BLaER1 treated with 17β-estradiol and CSF1 and Interleukin-3, amounts not matched to agents 10 nM and 100 nM (cell line): ENCODE results near the gene EHHADH.

Source experiments
- H3K27ac ChIP-seq, 11 experiments: shearing (Covaris generic); formaldehyde crosslinking; 2 replicates each; pipeline ENCODE4 v1.8.1; 2022
- H3K27me3 ChIP-seq, 11 experiments: shearing (Covaris generic); formaldehyde crosslinking; 2 replicates each; pipeline ENCODE4 v1.8.1; 2022
- H3K36me3 ChIP-seq, 11 experiments: shearing (Covaris generic); formaldehyde crosslinking; 2 replicates each; pipeline ENCODE4 v1.8.1; 2022
- H3K4me1 ChIP-seq, 10 experiments: shearing (Covaris generic); formaldehyde crosslinking; 2 replicates each; pipeline ENCODE4 v1.8.1; 2022
- H3K4me2 ChIP-seq, 11 experiments: shearing (Covaris generic); formaldehyde crosslinking; 2 replicates each; pipeline ENCODE4 v1.8.1; 2022
- H3K4me3 ChIP-seq, 10 experiments: shearing (Covaris generic); formaldehyde crosslinking; 2 replicates each; pipeline ENCODE4 v1.8.1; 2022
- H3K9ac ChIP-seq, 11 experiments: shearing (Covaris generic); formaldehyde crosslinking; 2 replicates each; pipeline ENCODE4 v1.8.1; 2022
- H3K9me3 ChIP-seq, 11 experiments: shearing (Covaris generic); formaldehyde crosslinking; replicated peaks in 1 of 11; 2 replicates each; pipeline ENCODE4 v1.8.1; 2022
- H4K20me1 ChIP-seq, 11 experiments: shearing (Covaris generic); formaldehyde crosslinking; 2 replicates each; pipeline ENCODE4 v1.8.1; 2022
- Cebpa-rat ChIP-seq, 11 experiments: shearing (Covaris generic); IDR thresholded peaks; 2 replicates each; pipeline ENCODE4 v1.8.1; 2022

EHHADH gene

GRCh38 chr3:185279587-185280138 lies 25.8 kb upstream of the EHHADH start:
- Histone ChIP-seq H3K27ac (no peak overlapping the region), H3K9ac (no peak overlapping the region), H4K20me1 (no peaks in the 10 kb centered on the region), H3K4me2 (no peak overlapping the region), H3K4me3 (no peak overlapping the region), H3K36me3 (no peaks in the 10 kb centered on the region), H3K9me3 (peaks cover 0 to 9% (median 6%) of the 10 kb centered on the region in 11 experiments; a peak in 8 of 22 replicates), H3K27me3 (no peaks in the 10 kb centered on the region), H3K4me1 (peaks cover 0 to 8% (median 0%) of the 10 kb centered on the region in 10 experiments; a peak in 3 of 20 replicates)
- no peak for TF ChIP-seq Cebpa-rat (IDR thresholded peaks at IDR 0.05)

- H3K36me3 ChIP-seq = no peaks in the 10 kb centered on the region
- H3K4me1 ChIP-seq = peaks cover 0 to 8% (median 0%) of the 10 kb centered on the region in 10 experiments; a peak in 3 of 20 replicates
- H4K20me1 ChIP-seq = no peaks in the 10 kb centered on the region
- TF ChIP-seq Cebpa-rat (IDR thresholded peaks at IDR 0.05) = no peak
- no peaks in the 10 kb centered on the region for H3K27me3 ChIP-seq
- no peak overlapping the region for H3K4me3 ChIP-seq
- no peak overlapping the region for H3K9ac ChIP-seq
- H3K9me3 ChIP-seq = no peaks in the 10 kb centered on the region
- no peak overlapping the region for H3K4me2 ChIP-seq
- H3K27ac ChIP-seq = no peak overlapping the region
Observed at GRCh38 chr3:185276415-185276814, 22.6 kb upstream of the EHHADH start.

DNA sequence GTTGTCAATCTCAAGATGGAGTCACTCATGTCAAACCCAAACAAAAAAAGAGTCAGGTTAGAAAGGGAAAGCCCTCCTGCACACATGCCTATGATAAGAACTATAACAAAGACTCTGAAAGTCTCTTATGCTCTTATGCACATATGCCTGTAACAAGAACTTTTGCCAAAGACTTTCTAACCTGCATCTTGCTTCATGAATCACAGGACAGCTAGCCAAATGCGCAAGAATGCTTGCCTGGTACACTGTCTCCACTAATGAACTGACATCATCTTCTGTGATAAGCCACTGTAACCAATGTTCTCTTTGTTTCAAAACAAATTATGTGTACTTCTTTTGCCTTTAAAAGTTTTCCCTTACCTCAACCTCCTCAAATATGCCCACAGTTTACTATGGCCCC lies 18.2 kb upstream of the EHHADH start:
- H3K9ac ChIP-seq = no peak overlapping the region
- no peaks in the 10 kb centered on the region for H4K20me1 ChIP-seq
- no peaks in the 10 kb centered on the region for H3K36me3 ChIP-seq
- H3K27me3 ChIP-seq = no peaks in the 10 kb centered on the region
- no peak overlapping the region for H3K4me2 ChIP-seq
- H3K9me3 ChIP-seq = no peaks in the 10 kb centered on the region
- no peaks in the 10 kb centered on the region for H3K4me1 ChIP-seq
- no peak for TF ChIP-seq Cebpa-rat (IDR thresholded peaks at IDR 0.05)
- H3K27ac ChIP-seq = no peak overlapping the region
- no peak overlapping the region for H3K4me3 ChIP-seq

- Histone ChIP-seq H3K36me3 (no peaks in the 10 kb centered on the region), H3K4me2 (no peak overlapping the region), H3K27ac (no peak overlapping the region), H3K9ac (no peak overlapping the region), H4K20me1 (no peaks in the 10 kb centered on the region), H3K4me1 (no peaks in the 10 kb centered on the region), H3K27me3 (no peaks in the 10 kb centered on the region), H3K9me3 (no peaks in the 10 kb centered on the region), H3K4me3 (no peak overlapping the region)
- no peak for TF ChIP-seq Cebpa-rat (IDR thresholded peaks at IDR 0.05)
Observed at GRCh38 chr3:185270956-185271332, 17.1 kb upstream of the EHHADH start.

DNA sequence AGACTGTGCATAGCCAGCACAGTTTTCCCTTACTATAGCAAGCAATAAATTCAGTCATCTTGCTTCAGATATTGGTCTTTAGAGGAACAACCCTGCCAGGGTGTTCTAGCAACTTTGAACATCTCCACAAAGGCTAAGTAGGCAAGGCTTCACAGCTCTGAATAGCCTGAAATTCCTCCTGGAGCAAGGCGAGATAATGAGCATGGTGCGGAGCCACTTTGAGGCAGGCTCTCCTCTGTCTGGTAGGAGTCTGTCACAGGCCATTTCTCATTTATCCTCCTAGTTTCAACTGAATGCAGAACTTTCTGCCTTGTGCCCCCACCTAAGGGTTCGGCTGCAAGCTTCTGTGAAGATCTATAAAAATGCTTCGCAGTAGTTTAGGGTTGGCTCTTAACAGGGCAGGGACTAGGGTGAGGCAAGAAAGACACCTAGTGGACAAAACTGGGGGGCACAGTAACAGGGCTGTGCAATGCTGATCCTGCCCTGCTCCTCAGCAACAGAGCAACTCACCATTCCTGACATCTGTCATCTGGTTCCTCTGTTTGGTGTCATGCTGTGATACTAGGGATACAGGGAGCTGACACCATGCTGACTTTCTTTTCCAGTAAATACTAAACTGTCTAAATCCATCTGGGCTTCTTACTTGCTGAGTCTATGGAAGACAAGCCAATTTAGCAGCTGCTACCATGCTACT lies 16.6 kb upstream of the EHHADH start:
- no peak for TF ChIP-seq Cebpa-rat (IDR thresholded peaks at IDR 0.05)
- no peak overlapping the region for H3K27ac ChIP-seq
- no peak overlapping the region for H3K4me3 ChIP-seq

GRCh38 chr3:185268194-185268962 lies 14.5 kb upstream of the EHHADH start:
- Histone ChIP-seq H3K36me3 (no peaks in the 10 kb centered on the region), H3K9me3 (no peaks in the 10 kb centered on the region), H3K4me1 (peaks cover 0 to 7% (median 0%) of the 10 kb centered on the region in 10 experiments; a peak in 5 of 20 replicates), H3K4me3 (no peak overlapping the region), H3K9ac (no peak overlapping the region), H3K4me2 (no peak overlapping the region), H3K27me3 (no peaks in the 10 kb centered on the region), H4K20me1 (no peaks in the 10 kb centered on the region), H3K27ac (no peak overlapping the region)
- no peak for TF ChIP-seq Cebpa-rat (IDR thresholded peaks at IDR 0.05)

More for the DNA sequence above, 16.6 kb upstream of the EHHADH start:
- H3K36me3 ChIP-seq = no peaks in the 10 kb centered on the region
- no peaks in the 10 kb centered on the region for H3K27me3 ChIP-seq
- H4K20me1 ChIP-seq = no peaks in the 10 kb centered on the region
- no peak overlapping the region for H3K9ac ChIP-seq
- H3K9me3 ChIP-seq = no peaks in the 10 kb centered on the region
- no peaks in the 10 kb centered on the region for H3K4me1 ChIP-seq
- H3K4me2 ChIP-seq = no peak overlapping the region

GRCh38 chr3:185267193-185267592 lies 13.3 kb upstream of the EHHADH start:
- Histone ChIP-seq H3K27me3 (no peaks in the 10 kb centered on the region), H3K27ac (no peak overlapping the region), H3K9ac (no peak overlapping the region), H3K4me3 (no peak overlapping the region), H4K20me1 (no peaks in the 10 kb centered on the region), H3K36me3 (no peaks in the 10 kb centered on the region), H3K9me3 (no peaks in the 10 kb centered on the region), H3K4me2 (no peak overlapping the region), H3K4me1 (peaks cover 0 to 12% (median 0%) of the 10 kb centered on the region in 10 experiments; a peak in 5 of 20 replicates)
- no peak for TF ChIP-seq Cebpa-rat (IDR thresholded peaks at IDR 0.05)

DNA sequence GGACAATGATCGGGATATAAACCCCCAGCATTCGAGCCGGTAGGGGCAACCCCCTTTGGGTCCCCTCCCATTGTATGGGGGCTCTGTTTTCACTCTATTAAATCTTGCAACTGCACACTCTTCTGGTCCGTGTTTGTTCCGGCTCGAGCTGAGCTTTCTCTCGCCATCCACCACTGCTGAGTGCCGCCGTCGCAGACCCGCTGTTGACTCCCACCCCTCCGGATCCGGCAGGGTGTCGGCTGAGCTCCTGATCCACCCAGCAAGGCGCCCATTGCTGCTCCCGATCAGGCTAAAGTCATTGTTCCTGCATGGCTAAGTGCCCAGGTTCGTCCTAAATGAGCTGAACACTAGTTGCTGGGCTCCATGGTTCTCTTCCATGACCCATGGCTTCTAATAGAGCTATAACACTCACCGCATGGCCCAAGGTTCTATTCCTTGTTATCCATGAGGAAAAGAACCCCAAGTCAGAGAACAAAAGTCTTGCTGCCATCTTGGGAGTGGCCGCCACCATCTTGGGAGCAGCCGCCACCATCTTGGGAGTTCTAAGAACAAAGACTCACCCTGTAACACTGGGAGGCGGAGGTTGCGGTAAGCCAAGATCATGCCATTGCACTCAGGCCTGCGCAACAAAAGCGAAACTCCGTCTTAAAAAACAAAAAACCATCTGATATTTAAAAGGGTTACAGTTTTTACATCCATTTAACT lies 11.2 kb upstream of the EHHADH start:
- H3K27ac ChIP-seq = no peak overlapping the region
- peaks cover 0 to 7% (median 1%) of the 10 kb centered on the region in 11 experiments; a peak in 5 of 22 replicates for H3K9me3 ChIP-seq
- H3K36me3 ChIP-seq = no peaks in the 10 kb centered on the region
- no peak overlapping the region for H3K4me2 ChIP-seq
- no peak overlapping the region for H3K4me3 ChIP-seq
- H4K20me1 ChIP-seq = no peaks in the 10 kb centered on the region
- H3K9ac ChIP-seq = no peak overlapping the region
- H3K27me3 ChIP-seq = no peaks in the 10 kb centered on the region
- peaks cover 0 to 12% (median 0%) of the 10 kb centered on the region in 10 experiments; a peak in 5 of 20 replicates for H3K4me1 ChIP-seq
- TF ChIP-seq Cebpa-rat (IDR thresholded peaks at IDR 0.05) = no peak

- no peak overlapping the region for H3K27ac ChIP-seq
- H3K9me3 ChIP-seq = peaks cover 1 to 17% (median 8%) of the 10 kb centered on the region in 11 experiments; a peak in 13 of 22 replicates
- TF ChIP-seq Cebpa-rat (IDR thresholded peaks at IDR 0.05) = no peak
- H3K4me3 ChIP-seq = no peak overlapping the region
- no peaks in the 10 kb centered on the region for H3K27me3 ChIP-seq
- no peaks in the 10 kb centered on the region for H3K36me3 ChIP-seq
- H3K4me2 ChIP-seq = peak overlapping the region in 2 of 11 experiments; percentile 19 to 33; a peak in 2 of 22 replicates
- no peaks in the 10 kb centered on the region for H4K20me1 ChIP-seq
- H3K4me1 ChIP-seq = peaks cover 0 to 12% (median 0%) of the 10 kb centered on the region in 10 experiments; a peak in 5 of 20 replicates
- H3K9ac ChIP-seq = no peak overlapping the region
Observed at GRCh38 chr3:185263423-185263822, 9.6 kb upstream of the EHHADH start.
